HFFc6 (cell line): ENCODE data around the gene SLC7A8. TPM values are rescaled to one million over a fixed set of nuclear protein-coding genes. Genes with fewer than 3 reads are reported as not detected.
"Not testable (repeated sequence)": the region's sequence is repeated elsewhere in the genome, so short reads cannot be mapped to it uniquely, and the experiment has no call there.

Experiments used
- DNase-seq: peaks from one replicate; pipeline ENCODE4 v3.0.0-alpha.2; 2018
- H3K27ac Mint-ChIP-seq: 2 replicates; pipeline ENCODE4 v1.8.0; 2020; ENCODE audit warnings: mild to moderate bottlenecking, mixed read lengths
- H3K27me3 Mint-ChIP-seq: 2 replicates; pipeline ENCODE4 v1.8.0; 2021; ENCODE audit warnings: mild to moderate bottlenecking, moderate library complexity, mixed read lengths; ENCODE audit not compliant: insufficient read depth
- H3K36me3 Mint-ChIP-seq: 2 replicates; pipeline ENCODE4 v1.8.0; 2021; ENCODE audit warnings: low read depth, mixed read lengths
- H3K4me1 Mint-ChIP-seq: 2 replicates; pipeline ENCODE4 v1.8.0; 2020; ENCODE audit warnings: low read depth, mixed read lengths
- H3K4me3 Mint-ChIP-seq: 2 replicates; pipeline ENCODE4 v1.8.0; 2020; ENCODE audit warnings: mild to moderate bottlenecking, moderate library complexity, mixed read lengths
- H3K9me3 Mint-ChIP-seq: 2 replicates; pipeline ENCODE4 v1.8.0; 2020; ENCODE audit warnings: mild to moderate bottlenecking, mixed read lengths
- CTCF ChIP-seq: fragments of 200-600 bp; sonication (generic); IDR thresholded peaks from 2 replicates; pipeline ENCODE4 v1.5.0; 2021; ENCODE audit warnings: antibody characterized with exemption, mild to moderate bottlenecking
- total RNA-seq, 6 experiments: library from RNA; stranded (reverse); fragmentation: NEBNext Ultra II Directional; extraction: Animal tissue kit (Norgen Biotek cat#: 25700); gene quantifications; 2 replicates in 1 of 6; 3 replicates in 5 of 6; pipeline ENCODE4 v1.2.3, GENCODE V29; 2021

SLC7A8 gene
- total RNA-seq, 6 experiments from 2014 or later: 13.0 to 24.2 (median 23.3) TPM

GRCh38 chr14:23206422-23207145 lies 23.1 kb upstream of the SLC7A8 start:
- no peak overlapping the region for H3K4me3 Mint-ChIP-seq

GRCh38 chr14:23202001-23202400 lies 18.5 kb upstream of the SLC7A8 start:
- H3K36me3 Mint-ChIP-seq: no peaks in the 10 kb centered on the region
- no peak for TF ChIP-seq CTCF
- H3K4me1 Mint-ChIP-seq: no peaks in the 10 kb centered on the region; the same call in 1 of the 2 replicates
- peaks cover 23% of the 10 kb centered on the region for H3K27me3 Mint-ChIP-seq
- DNase-seq: no peak
- no peak overlapping the region for H3K27ac Mint-ChIP-seq
- H3K9me3 Mint-ChIP-seq: no peaks in the 10 kb centered on the region
- no peak overlapping the region for H3K4me3 Mint-ChIP-seq

More at GRCh38 chr14:23206422-23207145, 23.1 kb upstream of the SLC7A8 start:
- H3K4me1 Mint-ChIP-seq: peaks cover 11% of the 10 kb centered on the region
- H3K9me3 Mint-ChIP-seq: no peaks in the 10 kb centered on the region
- H3K27ac Mint-ChIP-seq: no peak overlapping the region
- TF ChIP-seq CTCF: no peak
- H3K36me3 Mint-ChIP-seq: no peaks in the 10 kb centered on the region
- DNase-seq: no peak
- H3K27me3 Mint-ChIP-seq: peaks cover 25% of the 10 kb centered on the region

- peaks cover 18% of the 10 kb centered on the region for H3K27me3 Mint-ChIP-seq
- not testable (repeated sequence) for DNase-seq, H3K9me3 Mint-ChIP-seq, H3K4me3 Mint-ChIP-seq, H3K4me1 Mint-ChIP-seq, H3K36me3 Mint-ChIP-seq, H3K27ac Mint-ChIP-seq
These were observed 15.7 kb upstream of the SLC7A8 start for GRCh38 chr14:23199141-23199540.

- H3K36me3 Mint-ChIP-seq, DNase-seq, H3K9me3 Mint-ChIP-seq, H3K4me3 Mint-ChIP-seq, H3K27ac Mint-ChIP-seq, H3K4me1 Mint-ChIP-seq: not testable (repeated sequence)
- peaks cover 11% of the 10 kb centered on the region for H3K27me3 Mint-ChIP-seq
These were observed 13.0 kb upstream of the SLC7A8 start for GRCh38 chr14:23196487-23196886.

GRCh38 chr14:23195552-23196101 lies 12.2 kb upstream of the SLC7A8 start:
- Mint-ChIP-seq H3K9me3 (no peaks in the 10 kb centered on the region; the same call in 1 of the 2 replicates), H3K27me3 (peaks cover 12% of the 10 kb centered on the region), H3K4me1 (no peaks in the 10 kb centered on the region; the same call in 1 of the 2 replicates), H3K4me3 (no peak overlapping the region), H3K27ac (no peak overlapping the region), H3K36me3 (no peaks in the 10 kb centered on the region)
- no peak for TF ChIP-seq CTCF
- no peak for DNase-seq

- H3K4me1 Mint-ChIP-seq: no peaks in the 10 kb centered on the region; the same call in 1 of the 2 replicates
- H3K36me3 Mint-ChIP-seq: no peaks in the 10 kb centered on the region
- no peak overlapping the region for H3K27ac Mint-ChIP-seq
- H3K9me3 Mint-ChIP-seq: no peaks in the 10 kb centered on the region; the same call in 1 of the 2 replicates
- TF ChIP-seq CTCF: no peak
- no peak overlapping the region for H3K4me3 Mint-ChIP-seq
- H3K27me3 Mint-ChIP-seq: peaks cover 13% of the 10 kb centered on the region
- DNase-seq: no peak
These were observed 10.0 kb upstream of the SLC7A8 start for GRCh38 chr14:23193432-23193831.
